Suppressor macrophage (primary cell): Measurements from ENCODE around the gene MYLK2.
"Not testable (repeated sequence)": the region's sequence is repeated elsewhere in the genome, so short reads cannot be mapped to it uniquely, and the experiment has no call there.

ENCODE experiments used
- DNase-seq, 4 experiments: peaks; one replicate each; pipeline ENCODE4 v3.0.0-alpha.2; 2020 to 2022

Gene MYLK2

DNA sequence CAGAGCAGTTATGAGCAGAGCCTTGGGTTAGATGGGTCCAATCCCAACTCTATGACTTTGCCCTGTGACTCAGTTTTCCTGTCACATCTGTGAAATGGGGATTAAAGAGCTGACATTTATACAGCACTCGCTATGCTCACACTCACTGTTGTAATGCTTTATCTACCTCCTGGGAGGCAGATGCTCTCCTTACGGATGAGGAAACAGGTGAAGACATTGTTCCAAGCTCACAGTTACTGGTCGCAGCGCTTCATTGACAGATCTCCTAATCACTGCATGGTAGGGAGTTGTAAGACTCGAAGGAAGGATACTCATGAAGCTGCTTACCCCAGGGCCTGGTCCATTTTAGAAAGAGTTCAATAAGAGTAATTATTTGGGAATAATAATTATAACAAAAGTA is 2.9 kb upstream of the MYLK2 start:
- DNase-seq, result no peak

- no peak for DNase-seq
Observed at GRCh38 chr20:31817461-31817860, 1.7 kb upstream of the MYLK2 start.

DNA sequence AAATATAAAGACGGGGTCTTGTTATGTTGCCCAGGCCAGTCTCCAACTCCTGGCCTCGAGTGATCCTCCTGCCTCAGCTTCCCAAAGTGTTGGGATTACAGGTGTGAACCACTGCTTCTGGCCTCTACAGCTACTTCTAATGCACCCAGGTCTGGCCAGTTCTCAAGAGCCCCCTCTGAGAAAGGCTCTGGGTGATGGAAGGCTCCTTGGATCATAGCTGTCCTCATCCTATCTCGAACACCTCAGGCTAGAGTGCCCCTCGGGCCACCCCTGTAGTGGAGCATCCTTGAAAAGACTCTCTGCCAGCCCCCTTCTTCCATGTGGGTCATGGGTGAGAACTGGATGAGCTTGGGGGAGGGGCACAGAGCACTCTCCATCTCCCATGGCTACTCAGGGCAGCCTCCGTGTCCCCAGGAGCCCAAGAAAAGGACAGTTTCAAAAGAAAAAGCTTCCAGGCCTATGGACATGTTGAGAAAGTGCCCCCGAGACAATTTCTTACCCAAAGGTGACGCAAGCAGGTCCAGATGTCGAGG is 714 bp upstream of the MYLK2 start:
- no peak for DNase-seq

DNA sequence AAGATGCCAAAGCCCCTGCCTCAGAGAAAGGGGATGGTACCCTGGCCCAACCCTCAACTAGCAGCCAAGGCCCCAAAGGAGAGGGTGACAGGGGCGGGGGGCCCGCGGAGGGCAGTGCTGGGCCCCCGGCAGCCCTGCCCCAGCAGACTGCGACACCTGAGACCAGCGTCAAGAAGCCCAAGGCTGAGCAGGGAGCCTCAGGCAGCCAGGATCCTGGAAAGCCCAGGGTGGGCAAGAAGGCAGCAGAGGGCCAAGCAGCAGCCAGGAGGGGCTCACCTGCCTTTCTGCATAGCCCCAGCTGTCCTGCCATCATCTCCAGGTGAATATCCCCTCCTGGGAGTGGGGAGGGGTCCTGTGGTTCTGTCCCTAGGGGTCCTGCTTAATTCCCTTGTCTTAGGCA is 1.1 kb downstream of the MYLK2 start:
- no peak for DNase-seq

DNA sequence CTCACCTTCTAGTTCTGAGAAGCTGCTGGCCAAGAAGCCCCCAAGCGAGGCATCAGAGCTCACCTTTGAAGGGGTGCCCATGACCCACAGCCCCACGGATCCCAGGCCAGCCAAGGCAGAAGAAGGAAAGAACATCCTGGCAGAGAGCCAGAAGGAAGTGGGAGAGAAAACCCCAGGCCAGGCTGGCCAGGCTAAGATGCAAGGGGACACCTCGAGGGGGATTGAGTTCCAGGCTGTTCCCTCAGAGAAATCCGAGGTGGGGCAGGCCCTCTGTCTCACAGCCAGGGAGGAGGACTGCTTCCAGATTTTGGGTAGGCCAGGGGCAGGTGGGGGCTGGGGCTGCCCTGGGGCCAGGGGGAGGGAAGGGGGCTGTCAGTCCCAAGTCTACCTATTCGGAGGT is 2.3 kb downstream of the MYLK2 start:
- DNase-seq, result peak in 3 of 4 experiments; percentile 21 to 39 (median 28)

DNA sequence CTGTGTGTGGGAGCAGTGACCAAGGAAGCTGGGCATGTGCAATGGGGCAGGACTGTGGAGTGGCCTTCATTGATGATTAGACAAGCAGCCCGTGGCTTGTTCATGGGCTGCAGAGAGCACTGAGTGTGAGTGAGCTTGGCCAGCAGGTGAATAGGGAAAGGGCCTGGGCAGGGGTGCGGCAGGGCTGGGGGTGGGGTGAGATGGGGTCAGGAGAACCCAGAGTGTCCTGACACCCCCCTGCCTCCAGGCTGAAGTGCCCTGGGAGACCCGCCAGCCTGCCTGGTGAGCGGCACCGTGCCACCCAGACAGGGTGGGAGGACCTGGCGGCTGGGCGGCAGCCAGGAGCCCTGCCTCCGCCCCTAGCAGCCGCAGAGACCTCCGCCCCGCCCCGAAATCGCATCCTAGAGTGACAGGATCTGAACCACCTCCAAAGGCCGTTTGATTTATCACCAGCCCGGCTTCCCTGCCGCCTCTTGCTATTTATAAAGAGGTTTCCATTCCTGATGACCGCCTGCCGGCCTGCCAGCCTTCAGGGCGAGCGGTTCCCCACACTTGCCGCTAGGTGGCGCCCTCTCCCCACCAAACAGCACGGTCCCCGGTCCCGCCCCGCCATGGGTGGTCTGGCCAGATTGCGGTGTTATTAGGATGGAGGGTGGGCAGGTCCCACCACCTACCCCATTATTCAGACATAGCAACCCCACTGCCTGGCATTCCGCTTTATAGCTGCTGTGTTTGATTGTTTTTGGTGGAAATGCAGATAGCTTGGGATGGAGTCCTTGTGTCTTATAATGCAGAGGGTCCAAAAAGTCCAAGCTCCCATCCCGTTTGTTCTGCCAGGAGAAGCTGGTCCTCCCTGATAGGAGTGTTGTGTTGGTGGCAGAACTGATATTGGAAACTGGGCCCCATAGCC is 3.5 kb downstream of the MYLK2 start:
- DNase-seq, result peak; percentile 68 to 84 (median 76)

GRCh38 chr20:31823360-31824124 is 4.4 kb downstream of the MYLK2 start:
- peak; percentile 19 to 42 (median 31) for DNase-seq

GRCh38 chr20:31824125-31824485 is 4.9 kb downstream of the MYLK2 start:
- DNase-seq, result no peak

DNA sequence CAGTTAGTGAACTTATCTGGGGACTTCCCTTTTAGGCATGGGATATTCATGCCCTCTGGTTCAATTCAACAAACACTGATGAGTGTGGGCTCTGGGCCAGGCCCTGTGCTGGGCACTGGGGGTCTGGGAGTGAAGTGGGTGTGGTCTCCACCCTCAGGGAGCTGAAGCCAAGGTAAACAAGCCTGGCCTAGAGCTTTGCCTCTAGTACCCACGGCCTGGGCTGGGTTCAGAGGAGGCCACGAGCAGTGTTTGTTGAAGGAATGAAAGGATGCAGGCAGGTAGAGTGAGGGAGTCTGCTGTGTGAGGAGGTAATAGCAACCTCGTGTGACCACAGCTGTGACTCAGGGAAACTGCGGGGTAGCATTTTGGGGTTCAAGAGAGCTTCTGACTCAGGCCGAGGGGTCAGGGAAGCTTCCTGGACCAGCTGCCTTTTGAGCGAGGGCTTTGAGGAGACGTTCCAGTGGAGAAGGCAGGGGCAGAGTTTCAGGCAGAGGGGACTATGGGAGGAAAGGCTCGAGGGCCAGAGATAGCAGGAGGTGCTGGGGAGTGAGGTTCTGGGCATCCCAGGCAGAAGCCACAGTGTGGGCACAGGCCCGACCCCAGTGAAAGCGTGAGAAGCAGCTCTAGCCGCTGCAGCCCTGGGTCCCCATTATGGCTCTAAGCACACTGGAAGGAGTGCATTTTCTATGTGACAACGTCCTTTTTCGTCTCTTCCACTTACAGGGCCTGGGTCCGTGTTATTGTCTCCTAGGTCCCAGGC is 5.6 kb downstream of the MYLK2 start:
- DNase-seq, result no peak

DNA sequence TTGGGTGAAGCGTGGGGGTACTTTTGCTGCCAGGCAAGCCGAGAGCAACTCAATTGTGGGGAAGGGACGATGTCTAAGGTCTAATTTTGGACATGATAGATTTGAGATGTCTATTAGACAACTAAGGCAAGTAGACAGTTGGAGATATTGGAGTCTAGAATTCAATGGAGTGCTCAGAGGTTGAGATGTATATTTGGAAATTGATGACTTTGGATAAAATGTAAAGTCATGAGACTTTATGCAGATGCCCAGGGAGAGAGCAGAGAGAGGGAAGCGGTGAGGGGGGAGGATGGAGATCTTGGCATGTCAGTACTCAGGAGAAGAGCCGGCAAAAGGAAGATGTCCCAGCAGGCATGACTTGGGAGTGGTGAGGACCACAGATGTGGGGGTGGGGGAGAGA is 6.9 kb downstream of the MYLK2 start:
- no peak for DNase-seq

DNA sequence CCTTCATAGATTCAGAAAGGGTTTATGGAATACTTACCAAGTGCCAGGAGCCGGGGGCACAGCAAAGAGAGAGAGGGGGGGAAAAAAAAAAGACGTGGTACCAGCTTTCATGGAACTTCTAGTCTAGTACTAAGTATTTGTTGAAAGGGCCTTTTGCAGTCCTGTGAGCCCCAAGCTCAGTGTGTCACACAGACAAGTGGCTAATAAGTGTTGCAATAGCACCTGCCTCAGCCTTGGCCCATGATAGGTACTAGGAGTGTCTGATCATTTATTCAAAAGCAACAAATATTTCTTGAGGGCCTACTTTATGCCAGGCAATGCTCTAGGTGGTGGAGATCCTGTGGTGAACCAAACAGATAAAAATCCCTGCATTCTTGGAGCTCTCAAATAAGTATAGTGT is 7.9 kb downstream of the MYLK2 start:
- no peak for DNase-seq

- not testable (repeated sequence) for DNase-seq
Observed at GRCh38 chr20:31828016-31828415, 8.9 kb downstream of the MYLK2 start.

- DNase-seq, result no peak
Observed at GRCh38 chr20:31829731-31830130, 10.6 kb downstream of the MYLK2 start.

GRCh38 chr20:31830406-31830981 is 11.3 kb downstream of the MYLK2 start:
- no peak for DNase-seq

- DNase-seq, result no peak
Observed at GRCh38 chr20:31831211-31831610, 12.1 kb downstream of the MYLK2 start.

DNA sequence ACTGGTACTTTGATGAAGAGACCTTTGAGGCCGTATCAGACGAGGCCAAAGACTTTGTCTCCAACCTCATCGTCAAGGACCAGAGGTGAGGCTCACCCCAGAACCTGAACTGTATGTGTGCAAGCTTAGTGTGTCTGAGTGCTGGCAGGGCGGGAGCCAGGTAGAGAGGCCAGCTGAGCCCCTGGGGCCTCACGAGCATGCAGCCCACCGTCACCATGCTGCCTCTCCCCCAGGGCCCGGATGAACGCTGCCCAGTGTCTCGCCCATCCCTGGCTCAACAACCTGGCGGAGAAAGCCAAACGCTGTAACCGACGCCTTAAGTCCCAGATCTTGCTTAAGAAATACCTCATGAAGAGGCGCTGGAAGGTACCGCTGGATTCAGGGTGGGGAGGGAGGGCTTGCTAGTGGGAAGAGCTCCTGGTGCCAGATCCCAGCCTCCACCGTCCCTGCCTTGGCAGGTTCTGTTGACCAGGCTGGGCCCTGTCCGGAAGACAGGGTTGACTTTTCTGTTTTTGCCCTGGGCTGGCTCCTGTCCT is 12.7 kb downstream of the MYLK2 start:
- DNase-seq, result no peak

GRCh38 chr20:31833130-31833930 is 14.2 kb downstream of the MYLK2 start:
- peak; percentile 61 to 85 (median 73) for DNase-seq

DNA sequence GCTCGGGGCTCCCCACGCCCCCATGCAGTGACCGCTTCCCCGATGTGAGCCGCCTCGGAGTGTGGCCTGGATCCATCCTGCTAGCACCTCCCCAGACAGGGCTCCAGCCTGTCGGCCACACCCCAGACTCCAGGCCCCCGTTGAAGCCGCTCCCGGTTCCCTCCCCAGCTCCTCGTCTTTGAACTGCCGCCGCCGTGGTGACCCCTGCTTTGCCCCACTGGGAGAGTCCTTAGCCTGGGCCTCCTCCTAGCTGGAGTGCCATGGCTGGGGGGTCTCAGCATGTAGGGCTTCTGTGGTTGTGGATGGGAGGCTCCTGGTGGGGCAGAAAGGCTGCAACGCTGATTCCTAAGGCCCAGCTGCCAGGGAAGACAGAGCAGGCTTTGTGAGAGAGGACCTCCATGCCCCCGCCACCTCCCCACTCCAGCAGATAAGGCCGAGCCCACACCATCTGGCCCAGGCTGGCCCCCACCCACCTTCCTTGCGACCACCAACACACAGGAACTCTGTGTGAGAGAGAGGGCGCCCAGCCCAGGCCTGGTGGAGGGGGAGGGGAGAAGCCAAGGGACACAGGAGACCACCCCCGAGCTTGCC is 14.9 kb downstream of the MYLK2 start:
- no peak for DNase-seq

- no peak for DNase-seq
Observed at GRCh38 chr20:31835554-31835953, 16.4 kb downstream of the MYLK2 start.

- peak; percentile 72 to 85 (median 80) for DNase-seq
Observed at GRCh38 chr20:31835977-31836852, 17.1 kb downstream of the MYLK2 start.
